IMR-90 (cell line): ENCODE data around the gene ADCY2. TPM values are rescaled to one million over a fixed set of nuclear protein-coding genes. Genes with fewer than 3 reads are reported as not detected.

Experiments used
- ATAC-seq: fragments of 200-7000 bp; cut with Tn5 transposase; 2 replicates; pipeline ENCODE4 v1.9.1; 2020; ENCODE audit warnings: low read depth, mild to moderate bottlenecking, moderate library complexity
- BruUV-seq: library from RNA; stranded (reverse); fragments of 400-500 nt; replicated peaks from 2 replicates; lab custom pipeline; 2021; lab: Mats Ljungman, UMichigan
- CTCF ChIA-PET: fragments of 300-600 bp; formaldehyde crosslinking; extraction: SDS; loops from one replicate; lab custom pipeline; 2021; ENCODE audit warnings: antibody characterized with exemption; lab: Yijun Ruan, JAX
- POLR2A ChIA-PET: fragments of 300-600 bp; sonication (Branson Sonifier 250); formaldehyde crosslinking; loops from one replicate; lab custom pipeline; 2022; ENCODE audit warnings: antibody characterized with exemption; ENCODE audit not compliant: unreplicated experiment; lab: Charles Lee
- DNase-seq: peaks from one replicate; pipeline ENCODE4 v3.0.0; 2013
- H2AFZ ChIP-seq: replicated peaks from 2 replicates; pipeline ENCODE3; 2013; ENCODE audit warnings: low read length, mild to moderate bottlenecking; ENCODE audit not compliant: poor library complexity
- H2AK5ac ChIP-seq: 2 replicates; pipeline ENCODE4 v1.6.1; 2013; ENCODE audit warnings: low read depth, low read length, inconsistent platforms
- H2AK9ac ChIP-seq: replicated peaks from 2 replicates; pipeline ENCODE3; 2013; ENCODE audit warnings: mild to moderate bottlenecking, low read depth, low read length, moderate library complexity; ENCODE audit not compliant: poor library complexity
- H2BK120ac ChIP-seq: 2 replicates; pipeline ENCODE4 v1.6.1; 2013; ENCODE audit warnings: low read depth, low read length, inconsistent platforms
- H2BK15ac ChIP-seq: 3 replicates; pipeline ENCODE4 v1.6.1; 2013; ENCODE audit warnings: low read depth, low read length, inconsistent platforms
- H2BK20ac ChIP-seq: 2 replicates; pipeline ENCODE4 v1.6.1; 2013; ENCODE audit warnings: low read depth, mild to moderate bottlenecking, inconsistent platforms, low read length, moderate library complexity
- H2BK5ac ChIP-seq: 2 replicates; pipeline ENCODE4 v1.6.1; 2013; ENCODE audit warnings: mild to moderate bottlenecking, low read depth, low read length, inconsistent platforms; ENCODE audit not compliant: poor library complexity, severe bottlenecking
- H3K14ac ChIP-seq: replicated peaks from 2 replicates; pipeline ENCODE4 v1.6.1; 2013; ENCODE audit warnings: low read depth, low read length, inconsistent platforms
- H3K18ac ChIP-seq: 2 replicates; pipeline ENCODE4 v1.6.1; 2013; ENCODE audit warnings: low read depth, low read length, control low read depth
- H3K23ac ChIP-seq: 2 replicates; pipeline ENCODE4 v1.6.1; 2013; ENCODE audit warnings: low read depth, low read length, inconsistent platforms
- H3K27ac ChIP-seq: 2 replicates; pipeline ENCODE4 v1.5.1; 2013; ENCODE audit warnings: mild to moderate bottlenecking, control low read depth, low read length; ENCODE audit not compliant: insufficient read depth
- H3K27me3 ChIP-seq: 2 replicates; pipeline ENCODE4 v1.6.1; 2013; ENCODE audit warnings: low read length; ENCODE audit not compliant: control insufficient read depth, insufficient read depth
- H3K36me3 ChIP-seq: 2 replicates; pipeline ENCODE4 v1.6.1; 2013; ENCODE audit warnings: low read length, mixed read lengths; ENCODE audit not compliant: control insufficient read depth, insufficient read depth
- H3K4ac ChIP-seq: 2 replicates; pipeline ENCODE4 v1.6.1; 2013; ENCODE audit warnings: low read depth, low read length, inconsistent platforms
- H3K4me1 ChIP-seq: 2 replicates; pipeline ENCODE4 v1.6.1; 2013; ENCODE audit warnings: low read length, mixed read lengths; ENCODE audit not compliant: control insufficient read depth, insufficient read depth
- H3K4me2 ChIP-seq: 2 replicates; pipeline ENCODE4 v1.6.1; 2013; ENCODE audit warnings: low read depth, mild to moderate bottlenecking, control low read depth, low read length, moderate library complexity
- H3K4me3 ChIP-seq: 2 replicates; pipeline ENCODE4 v1.5.1; 2013; ENCODE audit warnings: low read depth, mild to moderate bottlenecking, control low read depth, low read length, moderate library complexity; ENCODE audit not compliant: insufficient read depth
- H3K56ac ChIP-seq: 2 replicates; pipeline ENCODE4 v1.6.1; 2013; ENCODE audit warnings: low read length, inconsistent platforms; ENCODE audit not compliant: insufficient read depth; ENCODE audit errors: extremely low read depth
- H3K79me1 ChIP-seq, 2 experiments: 2 replicates each; pipeline ENCODE4 v1.6.1; 2013; ENCODE audit warnings: low read length in 2 of 2, inconsistent platforms in 1 of 2, low read depth in 1 of 2
- H3K9ac ChIP-seq: 2 replicates; pipeline ENCODE4 v1.6.1; 2013; ENCODE audit warnings: low read depth, low read length, control low read depth
- H3K9me1 ChIP-seq: 2 replicates; pipeline ENCODE4 v1.6.1; 2013; ENCODE audit warnings: low read length, inconsistent platforms; ENCODE audit not compliant: insufficient read depth
- H3K9me3 ChIP-seq: 2 replicates; pipeline ENCODE4 v1.6.1; 2013; ENCODE audit warnings: low read length; ENCODE audit not compliant: control insufficient read depth, insufficient read depth
- H4K20me1 ChIP-seq: 2 replicates; pipeline ENCODE4 v1.6.1; 2013; ENCODE audit warnings: low read length, inconsistent platforms; ENCODE audit not compliant: insufficient read depth
- H4K5ac ChIP-seq: 2 replicates; pipeline ENCODE4 v1.6.1; 2013; ENCODE audit warnings: mild to moderate bottlenecking, low read depth, low read length, control low read depth
- H4K8ac ChIP-seq, 2 experiments: 2 replicates each; pipeline ENCODE4 v1.6.1; 2013; ENCODE audit warnings: low read depth in 2 of 2, low read length in 2 of 2, control low read depth in 1 of 2, inconsistent platforms in 1 of 2
- H4K91ac ChIP-seq: 2 replicates; pipeline ENCODE4 v1.6.1; 2013; ENCODE audit warnings: low read depth, low read length, inconsistent platforms; ENCODE audit not compliant: insufficient read depth
- BHLHE40 ChIP-seq: fragments of 150-350 bp; IDR thresholded peaks from 2 replicates; pipeline ENCODE4 v1.6.1; 2016; ENCODE audit warnings: mild to moderate bottlenecking, low read depth, low read length
- ELK1 ChIP-seq: fragments of 150-350 bp; IDR thresholded peaks from 2 replicates; pipeline ENCODE4 v1.6.1; 2016; ENCODE audit warnings: low read depth, mild to moderate bottlenecking, low read length, moderate library complexity, borderline replicate concordance
- MAZ ChIP-seq: IDR thresholded peaks from 2 replicates; pipeline ENCODE4 v1.6.1; 2012; ENCODE audit warnings: low read depth, mild to moderate bottlenecking, low read length, improper control_type of control experiment, moderate library complexity, borderline replicate concordance
- WGBS, 2 experiments: methylation state at CpG; one replicate each; pipeline versions ENCODE4 v1.1.5 to v1.1.7; 2013; ENCODE audit warnings: missing lambda C conversion rate in 2 of 2; ENCODE audit not compliant: insufficient read length in 1 of 2; ENCODE audit errors: extremely low coverage in 2 of 2; 5-methylcytosine and 5-hydroxymethylcytosine counted together
- dilution Hi-C: fragments of 300-500 bp; cut with HindIII; formaldehyde crosslinking; loops from one replicate; pipeline ENCODE4 v1.14.3; 2018; ENCODE audit warnings: low sequenced_read_pairs; ENCODE audit not compliant: unreplicated experiment
- in situ Hi-C: fragments of 300-500 bp; cut with MboI; formaldehyde crosslinking; loops from 3 replicates; pipeline ENCODE4 v1.14.3; 2019; ENCODE audit warnings: low sequenced_read_pairs, inconsistent platforms, mixed read lengths
- intact Hi-C: fragments of 100-400 bp; cut with micrococcal nuclease; formaldehyde crosslinking; loops from 2 replicates; pipeline ENCODE4 v1.10.0; 2022
- polyA plus RNA-seq, 3 experiments: library from polyadenylated mRNA; depleted of rRNA; stranded (reverse); fragments of >200 nt; gene quantifications; 2 replicates each; pipeline ENCODE4 v1.2.3, GENCODE V29; 2012; ENCODE audit warnings: low replicate concordance in 1 of 3
- total RNA-seq: library from RNA; depleted of rRNA; stranded (reverse); fragments of >200 nt; gene quantifications from 2 replicates; pipeline ENCODE4 v1.2.3, GENCODE V29; 2012

Gene ADCY2
- total and polyA plus RNA-seq, 2 of the 4 experiments (the other 2 are of a cell fraction): not detected

- no peak overlapping the region for H3K14ac ChIP-seq
- H3K4me3 ChIP-seq: no peak overlapping the region
- BruUV-seq: no TSS peak
- no peak overlapping the region for H3K27ac ChIP-seq
- POLR2A ChIA-PET: no interaction called here
- H3K9me3 ChIP-seq: peaks cover 14% of the 10 kb centered on the region
- 20% methylated on average over 1 of the region's 9 CpGs; no CpG with 5 or more reads in 1 of the 2 experiments for WGBS, 2 experiments
- no peak overlapping the region for H2BK20ac ChIP-seq
- no peak overlapping the region for H2AFZ ChIP-seq
- H2BK15ac ChIP-seq: no peak overlapping the region
- no peaks in the 10 kb centered on the region for H4K20me1 ChIP-seq
- in situ Hi-C loops: no loop called here
- no peaks in the 10 kb centered on the region for H3K79me1 ChIP-seq
- no peak overlapping the region for H3K4ac ChIP-seq
- no peak overlapping the region for H2BK5ac ChIP-seq
- H2AK9ac ChIP-seq: no peak overlapping the region
- H4K91ac ChIP-seq: no peak overlapping the region
- CTCF ChIA-PET: no interaction called here
- TF ChIP-seq BHLHE40 (no peak), MAZ (no peak), ELK1 (no peak)
- intact Hi-C loops: no loop called here
- H4K5ac ChIP-seq: no peak overlapping the region
- no peaks in the 10 kb centered on the region; the same call in 1 of the 2 replicates for H3K27me3 ChIP-seq
- H3K18ac ChIP-seq: no peak overlapping the region
- no peak for DNase-seq
- dilution Hi-C loops: no loop called here
- H3K4me2 ChIP-seq: no peak overlapping the region
- no peaks in the 10 kb centered on the region for H3K4me1 ChIP-seq
- H2AK5ac ChIP-seq: no peak overlapping the region
- H3K9ac ChIP-seq: no peak overlapping the region
- no peak overlapping the region for H4K8ac ChIP-seq
- no peak overlapping the region for H2BK120ac ChIP-seq
- no peak overlapping the region for H3K56ac ChIP-seq
- H3K9me1 ChIP-seq: no peaks in the 10 kb centered on the region
- ATAC-seq: no peak
- H3K36me3 ChIP-seq: no peaks in the 10 kb centered on the region
- H3K23ac ChIP-seq: no peak overlapping the region
Measured at GRCh38 chr5:7391215-7391614, 4.7 kb upstream of the ADCY2 start.
